Mucosa of descending colon (tissue), 3 donors: Measurements from ENCODE around the gene RXFP1. TPM values are rescaled to one million over a fixed set of nuclear protein-coding genes. Genes with fewer than 3 reads are reported as not detected.

Source experiments
- ATAC-seq: fragments of 200-7000 bp; cut with Tn5 transposase; one replicate; pipeline ENCODE4 v1.9.1; 2020; ENCODE audit warnings: mild to moderate bottlenecking, moderate library complexity
- DNase-seq, 3 donors: peaks; one replicate each; pipeline ENCODE4 v3.0.0-alpha.2; 2020
- H3K36me3 ChIP-seq: fragments of 200-600 bp; one replicate; pipeline ENCODE4 v1.8.0; 2021; ENCODE audit warnings: low read depth, mild to moderate bottlenecking
- H3K4me1 ChIP-seq: fragments of 200-600 bp; one replicate; pipeline ENCODE4 v1.8.0; 2021; ENCODE audit warnings: low read depth, mild to moderate bottlenecking
- H3K4me3 ChIP-seq: fragments of 200-600 bp; one replicate; pipeline ENCODE4 v1.8.0; 2021; ENCODE audit warnings: mild to moderate bottlenecking
- H3K9me3 ChIP-seq: fragments of 200-600 bp; one replicate; pipeline ENCODE4 v1.8.0; 2021; ENCODE audit warnings: mild to moderate bottlenecking
- CTCF ChIP-seq: fragments of 200-600 bp; IDR thresholded peaks from one replicate; pipeline ENCODE4 v1.8.0; 2022; ENCODE audit warnings: antibody characterized with exemption, mild to moderate bottlenecking
- intact Hi-C, 2 donors: fragments of 100-400 bp; cut with DNase I in 1 of 2; cut with micrococcal nuclease in 1 of 2; formaldehyde crosslinking; loops; one replicate each; pipeline versions ENCODE4 v1.11.0 to v1.11.1; 2022; cut with DNase I, micrococcal nuclease
- total RNA-seq, 3 donors: library from RNA; stranded (reverse); fragmentation: NEBNext Ultra II Directional in 2 of 3; extraction: Animal tissue kit (Norgen Biotek cat#: 25700) in 2 of 3; gene quantifications; one replicate each; pipeline versions ENCODE4 v1.2.1 to v1.2.4, GENCODE V29; 2021 to 2023
- donor health status: DM: no; HTN: no; CAD: no; lungs with moderate emphysema.
- donor health status: DM: no; HTN: no; CAD: no.
- donor health status: DM: no; HTN: yes; CAD: no.

The RXFP1 gene
- total RNA-seq, 3 donors from 2014 or later, result 0.22 to 0.27 TPM; not detected in 1

GRCh38 chr4:158624889-158625478 lies 103.3 kb downstream of the RXFP1 start:
- no peaks in the 10 kb centered on the region for H3K4me1 ChIP-seq
- no peaks in the 10 kb centered on the region for H3K9me3 ChIP-seq
- no peak overlapping the region for H3K4me3 ChIP-seq
- H3K36me3 ChIP-seq, result no peaks in the 10 kb centered on the region
- ATAC-seq (peak; percentile 65), DNase-seq (peak in 1 of 3 donors; percentile 40)
- TF ChIP-seq CTCF, result peak; percentile 34
- intact Hi-C loops, result loop anchor here in 1 of 2 donors (10.0 kb wide), 1 partner anchor 370 kb away; no protein-coding TSS in a partner anchor

GRCh38 chr4:158625544-158625943 lies 103.9 kb downstream of the RXFP1 start:
- Histone ChIP-seq H3K9me3 (no peaks in the 10 kb centered on the region), H3K36me3 (no peaks in the 10 kb centered on the region), H3K4me1 (no peaks in the 10 kb centered on the region), H3K4me3 (no peak overlapping the region)
- intact Hi-C loops, result loop anchor here in 1 of 2 donors (10.0 kb wide), 1 partner anchor 371 kb away; no protein-coding TSS in a partner anchor
- DNase-seq (no peak), ATAC-seq (no peak)
- no peak for TF ChIP-seq CTCF

GRCh38 chr4:158630893-158631292 lies 109.2 kb downstream of the RXFP1 start:
- peak in 1 of 3 donors; percentile 49 for DNase-seq
- intact Hi-C loops, result no loop called here

GRCh38 chr4:158636619-158637018 lies 114.9 kb downstream of the RXFP1 start:
- DNase-seq, result no peak
- Histone ChIP-seq H3K4me3 (no peak overlapping the region), H3K4me1 (no peaks in the 10 kb centered on the region), H3K36me3 (no peaks in the 10 kb centered on the region), H3K9me3 (no peaks in the 10 kb centered on the region)
- no peak for ATAC-seq
- intact Hi-C loops, result no loop called here
- TF ChIP-seq CTCF, result no peak

More at GRCh38 chr4:158630893-158631292, 109.2 kb downstream of the RXFP1 start:
- TF ChIP-seq CTCF, result no peak
- no peak overlapping the region for H3K4me3 ChIP-seq
- peaks cover 2% of the 10 kb centered on the region for H3K4me1 ChIP-seq
- no peaks in the 10 kb centered on the region for H3K36me3 ChIP-seq
- ATAC-seq, result peak; percentile 72
- H3K9me3 ChIP-seq, result no peaks in the 10 kb centered on the region

- no peak for TF ChIP-seq CTCF
- no peak for DNase-seq
- H3K4me1 ChIP-seq, result no peaks in the 10 kb centered on the region
- no peaks in the 10 kb centered on the region for H3K36me3 ChIP-seq
- no peak overlapping the region for H3K4me3 ChIP-seq
- H3K9me3 ChIP-seq, result no peaks in the 10 kb centered on the region
- no peak for ATAC-seq
- intact Hi-C loops, result no loop called here
Observed at GRCh38 chr4:158644356-158644755, 122.7 kb downstream of the RXFP1 start.

GRCh38 chr4:158644760-158645159 lies 123.1 kb downstream of the RXFP1 start:
- TF ChIP-seq CTCF, result no peak
- Histone ChIP-seq H3K4me1 (no peaks in the 10 kb centered on the region), H3K4me3 (no peak overlapping the region), H3K9me3 (no peaks in the 10 kb centered on the region), H3K36me3 (no peaks in the 10 kb centered on the region)
- DNase-seq (no peak), ATAC-seq (no peak)
- intact Hi-C loops, result no loop called here
